Esophagus muscularis mucosa (tissue), 4 donors: ENCODE data around the gene FSHR. TPM values are rescaled to one million over a fixed set of nuclear protein-coding genes. Genes with fewer than 3 reads are reported as not detected.

Experiments
- DNase-seq: peaks from one replicate; pipeline ENCODE4 v3.0.0-alpha.2; 2017; ENCODE audit errors: extremely low spot score
- H3K27ac ChIP-seq, 4 donors: fragments of 200-600 bp; sonication (generic); replicated peaks in 1 of 4; 1 replicate in 3 of 4; 2 replicates in 1 of 4; pipeline ENCODE4 v1.5.1; 2016 to 2019; ENCODE audit warnings: mild to moderate bottlenecking in 1 of 4
- H3K27me3 ChIP-seq, 4 donors: fragments of 200-600 bp; sonication (generic); one replicate each; pipeline versions ENCODE4 v1.5.1 to v1.6.0; 2016 to 2019
- H3K36me3 ChIP-seq, 4 donors: fragments of 200-600 bp; sonication (generic); one replicate each; pipeline ENCODE4 v1.5.1; 2016 to 2019
- H3K4me1 ChIP-seq, 4 donors: fragments of 200-600 bp; sonication (generic); one replicate each; pipeline ENCODE4 v1.5.1; 2016 to 2019
- H3K4me3 ChIP-seq, 4 donors: fragments of 200-600 bp; sonication (generic); 1 replicate in 2 of 4; 2 replicates in 2 of 4; pipeline ENCODE4 v1.5.1; 2016 to 2019; ENCODE audit warnings: mild to moderate bottlenecking in 4 of 4, moderate library complexity in 1 of 4
- H3K9me3 ChIP-seq, 4 donors: fragments of 200-600 bp; sonication (generic); 1 replicate in 3 of 4; 2 replicates in 1 of 4; pipeline ENCODE4 v1.5.1; 2016 to 2019
- EP300 ChIP-seq: sonication (generic); formaldehyde crosslinking; IDR thresholded peaks from one replicate; pipeline ENCODE4 v1.6.1; 2017; ENCODE audit warnings: antibody characterized with exemption
- POLR2A ChIP-seq: fragments of 450-650 bp; IDR thresholded peaks from one replicate; pipeline ENCODE4 v1.6.1; 2017; ENCODE audit warnings: antibody characterized with exemption, moderate library complexity, mild to moderate bottlenecking, low read depth
- POLR2AphosphoS5 ChIP-seq, 2 donors: sonication (generic); formaldehyde crosslinking; IDR thresholded peaks; one replicate each; pipeline ENCODE4 v1.6.1; 2017; ENCODE audit warnings: antibody characterized with exemption in 2 of 2
- WGBS: methylation state at CpG from one replicate; pipeline ENCODE4 v1.1.5; 2018; 5-methylcytosine and 5-hydroxymethylcytosine counted together
- intact Hi-C: fragments of 100-400 bp; cut with DNase I; formaldehyde crosslinking; loops from one replicate; pipeline ENCODE4 v1.15.1; 2023
- total RNA-seq, 4 donors: library from RNA; depleted of rRNA; stranded (reverse); fragments of >200 nt; gene quantifications; one replicate each; pipeline versions ENCODE4 v1.1.0 to v1.2.1, GENCODE V29; 2016
- TF ChIP-seq, protein P1 (sequence below), 3 experiments: fragments of 200-600 bp in 2 of 3; fragments of 450-650 bp in 1 of 3; sonication (generic) in 2 of 3; IDR thresholded peaks; one replicate each; pipeline ENCODE4 v1.5.1; 2017 to 2019; ENCODE audit warnings: antibody characterized with exemption in 3 of 3, mild to moderate bottlenecking in 2 of 3, moderate library complexity in 1 of 3

The FSHR gene
- total RNA-seq, 4 donors from 2014 or later = not detected

DNA sequence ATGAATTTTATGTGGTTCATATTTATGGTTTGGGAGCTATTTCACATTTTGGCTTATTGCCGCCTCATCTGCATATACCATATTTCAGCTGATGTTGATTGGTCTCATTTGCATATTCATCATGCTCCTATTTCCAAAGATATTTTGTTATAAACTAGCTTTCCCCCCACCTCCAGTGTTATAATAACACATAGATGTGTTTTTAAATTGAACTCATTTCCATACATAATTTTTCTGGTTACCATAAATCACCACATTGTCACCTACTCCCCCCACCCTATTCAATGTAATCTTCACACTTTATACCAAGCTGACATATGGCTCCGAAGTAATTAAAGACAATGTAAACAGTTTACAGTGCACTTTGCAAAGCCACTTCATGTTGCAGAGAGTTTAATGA is 101.2 kb downstream of the FSHR start:
- no peaks in the 10 kb centered on the region for H3K36me3 ChIP-seq
- H3K4me1 ChIP-seq = no peaks in the 10 kb centered on the region
- H3K9me3 ChIP-seq = peaks cover 0 to 11% (median 0%) of the 10 kb centered on the region in 4 donors
- no peak overlapping the region for H3K27ac ChIP-seq
- TF ChIP-seq, protein P1, sequence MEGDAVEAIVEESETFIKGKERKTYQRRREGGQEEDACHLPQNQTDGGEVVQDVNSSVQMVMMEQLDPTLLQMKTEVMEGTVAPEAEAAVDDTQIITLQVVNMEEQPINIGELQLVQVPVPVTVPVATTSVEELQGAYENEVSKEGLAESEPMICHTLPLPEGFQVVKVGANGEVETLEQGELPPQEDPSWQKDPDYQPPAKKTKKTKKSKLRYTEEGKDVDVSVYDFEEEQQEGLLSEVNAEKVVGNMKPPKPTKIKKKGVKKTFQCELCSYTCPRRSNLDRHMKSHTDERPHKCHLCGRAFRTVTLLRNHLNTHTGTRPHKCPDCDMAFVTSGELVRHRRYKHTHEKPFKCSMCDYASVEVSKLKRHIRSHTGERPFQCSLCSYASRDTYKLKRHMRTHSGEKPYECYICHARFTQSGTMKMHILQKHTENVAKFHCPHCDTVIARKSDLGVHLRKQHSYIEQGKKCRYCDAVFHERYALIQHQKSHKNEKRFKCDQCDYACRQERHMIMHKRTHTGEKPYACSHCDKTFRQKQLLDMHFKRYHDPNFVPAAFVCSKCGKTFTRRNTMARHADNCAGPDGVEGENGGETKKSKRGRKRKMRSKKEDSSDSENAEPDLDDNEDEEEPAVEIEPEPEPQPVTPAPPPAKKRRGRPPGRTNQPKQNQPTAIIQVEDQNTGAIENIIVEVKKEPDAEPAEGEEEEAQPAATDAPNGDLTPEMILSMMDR (IDR thresholded peaks at IDR 0.05) = no peak
- TF ChIP-seq POLR2A = no peak
- TF ChIP-seq EP300 = no peak
- no peak for TF ChIP-seq POLR2AphosphoS5 (IDR thresholded peaks at IDR 0.05)
- 54% methylated on average over 2 of the region's 2 CpGs for WGBS
- no peaks in the 10 kb centered on the region for H3K27me3 ChIP-seq
- H3K4me3 ChIP-seq = no peak overlapping the region
- no peak for DNase-seq
- intact Hi-C loops = no loop called here

DNA sequence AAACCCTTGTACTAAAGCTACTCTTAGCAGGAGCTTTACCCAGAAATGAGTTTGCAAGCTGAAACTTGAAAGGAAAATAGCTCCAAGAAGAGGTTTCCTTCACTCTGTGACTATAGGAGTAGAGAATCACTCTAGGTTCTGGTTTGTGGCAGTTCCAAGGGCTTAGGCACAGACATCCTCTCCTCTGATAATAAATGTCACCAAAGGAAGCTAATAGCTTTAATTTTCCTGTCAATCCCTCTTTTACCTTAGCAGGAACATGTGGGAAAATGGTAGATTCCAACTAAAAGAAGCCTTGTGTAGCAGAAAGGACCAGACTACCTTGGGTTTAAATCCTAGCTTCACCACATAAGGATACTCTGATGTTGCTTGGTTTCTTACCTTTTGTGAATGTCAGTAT is 104.0 kb downstream of the FSHR start:
- TF ChIP-seq POLR2A (no peak), EP300 (no peak), POLR2AphosphoS5 (IDR thresholded peaks at IDR 0.05) (no peak)
- TF ChIP-seq, protein P1 (IDR thresholded peaks at IDR 0.05) = no peak

DNA sequence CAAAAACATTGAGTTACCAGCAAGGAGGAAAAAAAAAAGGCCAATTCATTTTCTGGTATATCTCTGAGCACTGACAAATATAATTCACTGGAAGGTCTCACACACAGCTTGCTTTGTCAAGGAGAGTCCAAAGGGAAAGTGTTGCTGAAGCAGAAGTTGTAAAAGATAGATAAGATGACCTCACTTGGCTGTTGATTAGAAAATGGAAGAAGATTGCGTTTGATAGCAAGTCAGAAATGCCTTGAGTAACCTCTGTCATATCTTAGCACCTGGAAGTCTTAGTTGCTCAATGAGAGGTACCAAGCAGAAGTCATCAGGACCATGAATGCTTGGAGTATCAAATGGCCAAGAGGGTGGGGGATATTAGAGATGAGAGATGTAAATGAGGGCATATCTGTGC is 105.2 kb downstream of the FSHR start:
- no peaks in the 10 kb centered on the region for H3K36me3 ChIP-seq
- H3K4me3 ChIP-seq = no peak overlapping the region
- DNase-seq = no peak
- H3K27ac ChIP-seq = no peak overlapping the region
- no peaks in the 10 kb centered on the region for H3K9me3 ChIP-seq
- WGBS = 68% methylated on average over 1 of the region's 1 CpG
- no peaks in the 10 kb centered on the region for H3K27me3 ChIP-seq
- intact Hi-C loops = no loop called here
- peaks cover 0 to 14% (median 10%) of the 10 kb centered on the region in 4 donors for H3K4me1 ChIP-seq
- TF ChIP-seq POLR2AphosphoS5 (IDR thresholded peaks at IDR 0.05) (no peak), EP300 (no peak), POLR2A (no peak)
- TF ChIP-seq, protein P1 (IDR thresholded peaks at IDR 0.05) = no peak

More for the DNA sequence above, 104.0 kb downstream of the FSHR start:
- intact Hi-C loops = no loop called here
- Histone ChIP-seq H3K27ac (no peak overlapping the region), H3K36me3 (no peaks in the 10 kb centered on the region), H3K4me3 (no peak overlapping the region), H3K9me3 (peaks cover 0 to 3% (median 0%) of the 10 kb centered on the region in 4 donors), H3K4me1 (peaks cover 0 to 3% (median 1%) of the 10 kb centered on the region in 4 donors), H3K27me3 (no peaks in the 10 kb centered on the region)
- DNase-seq = no peak

DNA sequence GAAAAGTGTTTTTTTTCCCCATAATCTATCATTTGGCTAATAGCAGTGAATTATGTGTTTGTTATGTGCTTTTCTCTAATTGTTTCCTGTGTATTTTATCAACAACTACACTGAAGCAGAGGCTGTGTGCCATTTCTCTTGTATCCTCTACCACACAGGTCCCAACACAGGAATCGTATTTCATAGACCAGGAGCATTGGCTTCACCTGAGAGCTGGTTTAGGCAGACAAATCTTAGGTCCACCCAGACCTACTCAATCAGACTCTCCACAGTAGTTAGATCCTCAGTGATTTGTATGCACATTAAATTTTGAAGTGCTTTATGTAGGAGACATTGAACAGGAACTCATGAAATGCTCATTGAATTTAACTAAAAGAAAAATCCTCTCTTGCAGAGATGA is 109.2 kb downstream of the FSHR start:
- intact Hi-C loops = no loop called here
- Histone ChIP-seq H3K4me3 (no peak overlapping the region), H3K36me3 (no peaks in the 10 kb centered on the region), H3K9me3 (no peaks in the 10 kb centered on the region), H3K27me3 (no peaks in the 10 kb centered on the region), H3K4me1 (peaks cover 0 to 15% (median 10%) of the 10 kb centered on the region in 4 donors), H3K27ac (no peak overlapping the region)
- TF ChIP-seq, protein P1 (IDR thresholded peaks at IDR 0.05) = no peak
- TF ChIP-seq POLR2A (no peak), EP300 (no peak), POLR2AphosphoS5 (IDR thresholded peaks at IDR 0.05) (no peak)
- 81% methylated on average over 1 of the region's 1 CpG for WGBS
- DNase-seq = no peak
